ENCODE results near the gene MARCHF4.

The MARCHF4 gene

GRCh38 chr2:216371721-216372702 is at the start of gene MARCHF4:
MARCHF4 (minus strand) TSS chr2:216372483; CDS start chr2:216370260, 2,223 bp downstream.
- DNase-seq (ENCODE audit: low spot score): peak; percentile 60

GRCh38 chr2:216420367-216421101 is 48.3 kb upstream of the MARCHF4 start:
- no peak for DNase-seq (ENCODE audit: low spot score)

- DNase-seq (ENCODE audit: low spot score): no peak
Observed at GRCh38 chr2:216418981-216419380, 46.7 kb upstream of the MARCHF4 start.

- no peak for DNase-seq (ENCODE audit: low spot score)
Observed at GRCh38 chr2:216416571-216417307, 44.5 kb upstream of the MARCHF4 start.

- no peak for DNase-seq (ENCODE audit: low spot score)
Observed at GRCh38 chr2:216415541-216415940, 43.3 kb upstream of the MARCHF4 start.

- DNase-seq (ENCODE audit: low spot score): no peak
Observed at GRCh38 chr2:216414772-216415319, 42.6 kb upstream of the MARCHF4 start.

GRCh38 chr2:216413882-216414281 is 41.6 kb upstream of the MARCHF4 start:
- no peak for DNase-seq (ENCODE audit: low spot score)

- peak; percentile 99 for DNase-seq (ENCODE audit: low spot score)
Observed at GRCh38 chr2:216412022-216412999, 40.0 kb upstream of the MARCHF4 start, which contains the start of gene SMARCAL1. SMARCAL1 (plus strand) TSS chr2:216412484; CDS start chr2:216414705, 2,221 bp downstream.

- DNase-seq (ENCODE audit: low spot score): no peak
Observed at GRCh38 chr2:216410550-216410949, 38.3 kb upstream of the MARCHF4 start.

GRCh38 chr2:216408426-216409290 is 36.4 kb upstream of the MARCHF4 start:
- DNase-seq (ENCODE audit: low spot score): no peak

GRCh38 chr2:216406826-216407225 is 34.5 kb upstream of the MARCHF4 start:
- no peak for DNase-seq (ENCODE audit: low spot score)

- DNase-seq (ENCODE audit: low spot score): no peak
Observed at GRCh38 chr2:216405588-216405987, 33.3 kb upstream of the MARCHF4 start.

GRCh38 chr2:216404010-216404618 is 31.8 kb upstream of the MARCHF4 start:
- peak; percentile 37 for DNase-seq (ENCODE audit: low spot score)

GRCh38 chr2:216402751-216403150 is 30.5 kb upstream of the MARCHF4 start:
- DNase-seq (ENCODE audit: low spot score): no peak

GRCh38 chr2:216399621-216400020 is 27.3 kb upstream of the MARCHF4 start:
- DNase-seq (ENCODE audit: low spot score): no peak

- DNase-seq (ENCODE audit: low spot score): no peak
Observed at GRCh38 chr2:216394881-216395280, 22.6 kb upstream of the MARCHF4 start.

- DNase-seq (ENCODE audit: low spot score): no peak
Observed at GRCh38 chr2:216392945-216393840, 20.9 kb upstream of the MARCHF4 start.

- DNase-seq (ENCODE audit: low spot score): no peak
Observed at GRCh38 chr2:216392018-216392562, 19.8 kb upstream of the MARCHF4 start.

Data from Ammon's horn (tissue), 1 donor.